NCI-H748 (cell line): ENCODE measurements around the gene ATP1A2.
"Not testable (repeated sequence)": the region's sequence is repeated elsewhere in the genome, so short reads cannot be mapped to it uniquely, and the experiment has no call there.

Experiments used
- DNase-seq: peaks from one replicate; lab custom pipeline; 2025; ENCODE audit not compliant: unreplicated experiment; lab: John Stamatoyannopoulos, UW

The ATP1A2 gene

GRCh38 chr1:160099716-160100375 is 15.7 kb upstream of the ATP1A2 start:
- DNase-seq = no peak

GRCh38 chr1:160101037-160101716 is 14.4 kb upstream of the ATP1A2 start:
- DNase-seq = peak; percentile 79

GRCh38 chr1:160101717-160102522 is 13.6 kb upstream of the ATP1A2 start:
- DNase-seq = no peak

GRCh38 chr1:160103658-160104408 is 11.7 kb upstream of the ATP1A2 start:
- DNase-seq = no peak

- no peak for DNase-seq
Measured at GRCh38 chr1:160104486-160104885, 11.1 kb upstream of the ATP1A2 start.

GRCh38 chr1:160105155-160105554 is 10.4 kb upstream of the ATP1A2 start:
- no peak for DNase-seq

GRCh38 chr1:160107512-160107911 is 8.0 kb upstream of the ATP1A2 start:
- no peak for DNase-seq

GRCh38 chr1:160108888-160109662 is 6.5 kb upstream of the ATP1A2 start:
- no peak for DNase-seq

GRCh38 chr1:160109686-160110085 is 5.9 kb upstream of the ATP1A2 start:
- DNase-seq = no peak

GRCh38 chr1:160111462-160111861 is 4.1 kb upstream of the ATP1A2 start:
- not testable (repeated sequence) for DNase-seq

GRCh38 chr1:160112357-160112756 is 3.2 kb upstream of the ATP1A2 start:
- DNase-seq = no peak

GRCh38 chr1:160113407-160113806 is 2.2 kb upstream of the ATP1A2 start:
- DNase-seq = no peak

GRCh38 chr1:160114085-160114484 is 1.5 kb upstream of the ATP1A2 start:
- no peak for DNase-seq

- DNase-seq = no peak
Measured at GRCh38 chr1:160116283-160117147, 956 bp downstream of the ATP1A2 start.

- DNase-seq = no peak
Measured at GRCh38 chr1:160117300-160117699, 1.7 kb downstream of the ATP1A2 start.

GRCh38 chr1:160117709-160118183 is 2.2 kb downstream of the ATP1A2 start:
- DNase-seq = no peak

- DNase-seq = no peak
Measured at GRCh38 chr1:160118928-160119327, 3.4 kb downstream of the ATP1A2 start.

GRCh38 chr1:160120797-160121196 is 5.2 kb downstream of the ATP1A2 start:
- no peak for DNase-seq

GRCh38 chr1:160121388-160121787 is 5.8 kb downstream of the ATP1A2 start:
- no peak for DNase-seq
